GM19395 (cell line): ENCODE results near the gene PPP1R37.

Source experiments
- ATAC-seq: cut with Tn5 transposase; IDR thresholded peaks from one replicate; pipeline ENCODE4 v1.9.1; 2021; ENCODE audit warnings: mild to moderate bottlenecking, moderate library complexity; ENCODE audit not compliant: unreplicated experiment

Gene PPP1R37

GRCh38 chr19:45150751-45151281, 57.8 kb downstream of the PPP1R37 start:
- no peak for ATAC-seq

DNA sequence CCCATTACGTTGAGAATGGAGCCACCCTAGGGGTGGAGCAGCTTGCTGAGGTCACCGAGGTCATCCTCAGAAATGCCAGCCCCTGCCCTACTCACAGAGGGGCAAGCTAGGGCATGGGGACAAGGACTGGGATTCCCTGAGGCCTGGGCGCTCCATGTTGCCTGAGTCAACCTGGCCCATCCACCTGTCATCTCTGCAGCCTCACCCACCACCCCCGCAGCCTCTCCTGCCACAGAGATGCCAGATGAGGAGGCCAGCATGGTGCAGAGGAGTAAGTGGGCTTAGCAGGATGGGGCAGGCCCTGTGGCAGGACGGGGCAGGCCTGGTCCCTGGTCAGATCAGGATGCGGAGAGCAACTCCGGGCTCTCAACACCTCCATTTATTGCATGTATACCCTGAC, 58.3 kb downstream of the PPP1R37 start:
- no peak for ATAC-seq

- ATAC-seq: no peak
Measured at GRCh38 chr19:45151821-45152503, 59.0 kb downstream of the PPP1R37 start.

DNA sequence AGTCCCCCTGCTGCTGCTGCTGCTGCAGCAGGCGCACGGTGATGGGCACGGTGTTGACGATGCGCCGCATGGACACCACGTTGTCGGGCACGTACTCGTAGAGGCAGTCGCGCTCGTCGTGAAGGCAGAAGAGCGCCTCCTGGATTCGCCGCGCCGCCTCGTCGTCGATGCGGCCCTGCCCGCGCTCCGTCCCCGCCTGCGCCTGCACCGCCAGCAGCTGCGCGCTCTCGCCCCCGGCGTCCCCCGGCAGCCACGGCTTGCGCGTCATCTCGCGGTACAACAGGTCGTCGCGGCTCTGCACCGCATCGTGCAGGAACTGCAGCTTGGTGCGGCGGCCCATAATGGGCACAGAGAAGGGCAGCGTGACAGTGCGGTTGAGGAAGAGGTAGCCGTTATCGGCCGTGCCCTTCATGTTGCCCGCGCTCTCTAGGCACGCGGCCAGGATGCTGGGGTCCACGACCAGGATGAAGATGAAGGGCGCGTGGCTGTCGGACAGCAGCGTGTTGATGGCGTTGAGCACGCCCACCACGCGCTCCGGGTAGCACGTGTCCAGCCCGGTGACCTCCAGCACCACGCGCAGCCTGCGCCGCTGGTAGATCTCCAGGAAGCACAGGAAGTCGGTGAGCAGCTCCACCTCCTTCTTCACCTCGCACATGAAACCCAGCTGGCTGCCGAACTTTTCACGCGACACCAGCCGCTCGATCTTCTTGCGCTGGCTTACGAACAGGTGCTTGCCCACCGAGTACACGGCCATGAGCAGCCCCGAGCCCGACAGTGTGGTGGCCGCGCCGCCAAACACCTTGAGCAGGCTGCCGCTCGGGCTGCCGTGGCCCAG, 59.7 kb downstream of the PPP1R37 start:
- ATAC-seq: no peak

DNA sequence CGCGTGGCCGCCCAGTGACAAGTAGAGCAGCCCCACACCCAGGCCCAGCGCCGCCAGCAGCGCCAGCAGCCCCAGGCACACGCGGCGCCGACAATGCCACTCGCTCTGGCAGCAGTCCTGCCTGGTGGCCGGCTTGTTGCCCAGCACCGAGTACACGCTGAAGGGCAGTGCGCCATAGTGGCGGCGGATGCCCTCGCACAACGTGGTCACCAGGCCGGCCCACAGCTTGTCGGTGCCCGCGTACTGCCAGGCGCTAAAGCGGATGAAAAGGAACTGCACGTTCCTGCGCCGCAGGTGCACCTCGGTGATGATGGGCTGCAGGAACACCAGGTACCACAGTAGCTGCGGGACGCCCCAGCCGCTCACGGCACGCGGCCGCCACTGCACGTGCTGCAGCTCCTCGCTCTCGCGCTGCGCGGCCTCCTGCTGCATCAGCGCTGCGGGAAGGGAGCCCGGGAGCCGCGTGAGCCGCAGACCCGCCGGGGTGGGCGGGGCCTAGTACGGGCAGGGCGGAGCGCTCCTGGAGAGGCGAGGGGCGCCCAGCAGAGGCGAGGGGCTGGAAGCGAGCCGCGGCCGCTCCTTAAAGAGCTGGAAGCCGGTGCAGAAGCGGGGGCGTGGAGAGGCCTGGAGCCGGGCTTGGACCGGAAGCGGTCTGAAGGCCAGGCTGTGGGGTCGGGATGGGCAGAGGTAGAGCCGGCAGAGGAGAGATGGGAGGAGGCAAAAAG, 60.5 kb downstream of the PPP1R37 start:
- ATAC-seq: no peak

- no peak for ATAC-seq
Measured at GRCh38 chr19:45154064-45154827, 61.3 kb downstream of the PPP1R37 start.

DNA sequence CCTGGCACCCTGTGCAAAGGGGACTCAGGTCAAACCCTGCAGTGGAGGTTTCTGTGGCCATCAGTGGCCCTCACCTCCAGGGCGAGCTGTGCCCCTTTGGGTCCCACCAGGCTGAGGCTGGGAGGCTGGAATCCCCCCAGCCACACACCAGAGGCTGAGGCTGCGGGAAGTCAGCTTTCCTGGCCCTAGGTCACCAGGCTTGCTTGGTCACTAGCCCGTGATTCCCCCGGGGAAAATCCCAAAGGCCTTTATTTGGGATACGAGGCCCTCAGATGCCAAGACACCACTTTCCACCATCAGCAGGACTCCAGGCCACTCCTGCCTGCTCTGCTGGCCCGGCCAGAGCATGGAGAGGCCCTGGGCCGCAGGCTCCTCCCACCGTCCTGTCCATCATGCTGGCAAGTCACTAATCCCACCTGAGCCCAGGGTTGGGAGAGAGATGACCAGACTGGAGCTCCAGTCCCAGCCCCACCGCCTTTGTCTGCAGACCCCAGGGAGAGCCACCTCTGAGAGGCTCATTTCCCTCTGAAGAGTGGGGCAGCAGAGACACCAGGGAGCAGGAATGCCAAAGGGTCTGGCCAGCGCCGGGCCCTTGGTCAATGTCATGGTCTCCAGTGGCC, 63.1 kb downstream of the PPP1R37 start:
- ATAC-seq: no peak

- ATAC-seq: no peak
Measured at GRCh38 chr19:45156751-45157150, 63.8 kb downstream of the PPP1R37 start.

DNA sequence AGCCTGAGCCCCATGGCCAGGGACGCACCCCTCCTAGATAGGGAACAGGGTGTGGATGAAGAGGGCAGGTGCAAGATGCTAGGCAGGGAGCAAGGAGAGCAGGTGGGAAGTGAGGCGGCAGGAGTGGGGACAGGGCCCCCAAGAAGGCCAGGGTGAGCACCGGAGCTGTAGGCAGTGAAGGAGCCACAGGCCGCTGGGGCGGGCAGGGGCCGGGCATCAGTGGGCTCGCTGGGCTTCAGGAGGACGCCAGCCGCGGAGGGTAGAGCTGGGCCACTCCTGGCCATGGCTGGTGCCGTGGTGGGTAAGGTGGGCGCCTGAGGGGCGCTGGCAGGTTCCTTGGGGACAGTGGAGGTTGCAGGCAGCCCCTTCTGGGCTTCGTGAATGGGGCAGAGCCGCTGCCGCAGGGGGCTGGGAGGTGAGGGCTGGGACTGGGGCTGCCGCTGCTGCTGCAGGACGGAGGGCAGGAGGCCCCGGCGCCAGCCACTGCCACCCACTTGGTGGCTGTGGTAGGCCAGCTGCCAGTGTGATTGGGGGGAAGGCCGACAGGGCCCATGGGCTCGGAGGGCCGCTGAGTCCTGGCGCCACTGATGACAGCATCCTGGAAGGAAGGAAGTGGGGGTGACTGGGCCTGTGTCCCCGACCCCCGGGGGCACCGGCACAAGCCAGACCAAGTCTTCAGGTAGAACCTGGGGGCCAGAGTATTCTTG, 65.7 kb downstream of the PPP1R37 start:
- ATAC-seq: no peak

- ATAC-seq: no peak
Measured at GRCh38 chr19:45159210-45159970, 66.4 kb downstream of the PPP1R37 start.

DNA sequence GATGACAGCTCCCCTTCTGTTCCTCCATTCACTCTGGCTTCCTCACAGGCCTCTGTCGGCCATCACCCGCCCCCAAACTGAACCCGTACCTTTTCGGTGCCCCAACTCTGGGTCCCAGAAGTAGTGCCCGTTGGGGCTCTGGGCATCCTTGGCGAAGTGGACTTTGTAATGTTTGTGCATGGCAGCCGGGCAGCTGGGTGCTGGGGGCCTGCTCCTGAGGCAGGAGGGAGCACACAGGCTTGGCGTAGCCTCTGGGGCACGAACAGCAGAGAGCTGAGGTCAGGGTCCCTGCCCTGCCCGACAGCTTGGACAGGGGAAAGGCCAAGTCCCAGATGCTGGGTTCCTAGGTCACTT, 67.0 kb downstream of the PPP1R37 start:
- no peak for ATAC-seq

DNA sequence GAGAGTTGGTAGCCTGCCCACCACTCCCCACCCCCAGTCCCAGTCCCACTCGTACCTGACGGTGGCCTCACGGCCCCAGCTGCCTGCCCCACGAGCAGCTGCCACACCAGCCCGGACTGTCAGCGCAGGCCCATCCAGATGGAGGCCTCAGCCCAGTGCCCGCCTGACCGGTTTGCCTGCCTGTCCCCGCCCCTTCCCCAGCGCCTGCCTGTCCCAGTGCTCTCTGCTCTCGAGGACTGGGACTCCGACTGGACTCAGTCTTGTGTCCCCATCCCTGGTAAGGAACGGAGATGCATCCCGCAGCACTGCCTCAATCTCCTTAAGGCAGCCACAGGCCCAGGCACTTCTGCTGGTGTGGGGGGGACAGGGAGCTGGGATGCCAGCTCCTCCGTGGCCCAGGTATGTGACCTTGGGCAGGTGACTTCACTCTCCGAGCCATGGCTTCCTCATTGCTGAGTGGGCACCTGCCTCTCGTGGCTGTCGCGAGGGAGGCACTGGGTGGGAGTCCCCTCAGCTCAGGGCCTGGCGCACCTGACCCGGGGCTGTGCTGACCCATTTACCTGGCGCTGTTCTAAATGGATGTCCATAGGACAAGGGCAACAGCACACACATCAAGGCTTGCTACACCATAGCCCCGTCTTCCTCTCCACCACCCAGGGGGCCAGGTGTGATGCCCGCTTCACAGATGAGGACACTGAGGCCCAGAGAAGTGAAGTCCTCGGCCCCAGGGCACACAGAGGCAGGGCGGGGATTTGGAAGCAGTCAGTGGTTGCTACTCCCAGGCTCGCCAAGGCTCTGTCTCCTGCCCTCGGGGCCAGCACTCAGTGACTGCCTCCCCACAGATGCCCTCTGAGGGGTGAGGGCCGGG, 68.1 kb downstream of the PPP1R37 start, which contains the start of gene NKPD1:
Gene NKPD1, minus strand, starts transcription at position 113 of the 868 bp plus-strand sequence. CDS start 832 bp downstream, outside the sequence.
- ATAC-seq: no peak

GRCh38 chr19:45161738-45162607, 69.0 kb downstream of the PPP1R37 start:
- ATAC-seq: no peak

GRCh38 chr19:45162608-45163143, 69.7 kb downstream of the PPP1R37 start:
- ATAC-seq: no peak

GRCh38 chr19:45163156-45163555, 70.2 kb downstream of the PPP1R37 start:
- no peak for ATAC-seq

GRCh38 chr19:45163751-45164460, 70.9 kb downstream of the PPP1R37 start:
- no peak for ATAC-seq
